Measurements from ENCODE around the gene XIRP2.

The XIRP2 gene

DNA sequence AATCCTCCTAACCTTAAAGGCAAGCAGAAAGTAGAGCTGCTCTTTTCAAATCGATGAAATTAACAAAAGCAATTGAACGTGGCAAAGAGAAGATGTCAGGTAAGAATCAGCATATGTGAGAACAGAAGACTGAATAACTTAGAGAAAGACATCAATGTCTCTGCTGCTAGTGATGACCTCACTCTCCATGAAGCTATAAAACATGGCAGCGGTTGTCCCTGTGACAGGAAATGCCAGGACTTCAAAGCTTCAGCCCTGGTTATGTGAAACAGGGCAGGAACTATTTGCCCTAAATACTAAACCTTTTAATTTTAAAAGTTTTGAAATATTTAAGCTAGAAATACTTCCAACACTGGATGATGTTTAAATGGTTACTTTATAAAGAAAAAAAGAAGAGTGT is 383.7 kb downstream of the XIRP2 start:
- H3K9me3 Mint-ChIP-seq, result peaks cover 29% of the 10 kb centered on the region
- H3K36me3 Mint-ChIP-seq (ENCODE audit: low read depth), result peaks cover 18% of the 10 kb centered on the region
- no peaks in the 10 kb centered on the region for H3K27me3 Mint-ChIP-seq (ENCODE audit: low read depth, poor library complexity)
- TF ChIP-seq, protein P1, sequence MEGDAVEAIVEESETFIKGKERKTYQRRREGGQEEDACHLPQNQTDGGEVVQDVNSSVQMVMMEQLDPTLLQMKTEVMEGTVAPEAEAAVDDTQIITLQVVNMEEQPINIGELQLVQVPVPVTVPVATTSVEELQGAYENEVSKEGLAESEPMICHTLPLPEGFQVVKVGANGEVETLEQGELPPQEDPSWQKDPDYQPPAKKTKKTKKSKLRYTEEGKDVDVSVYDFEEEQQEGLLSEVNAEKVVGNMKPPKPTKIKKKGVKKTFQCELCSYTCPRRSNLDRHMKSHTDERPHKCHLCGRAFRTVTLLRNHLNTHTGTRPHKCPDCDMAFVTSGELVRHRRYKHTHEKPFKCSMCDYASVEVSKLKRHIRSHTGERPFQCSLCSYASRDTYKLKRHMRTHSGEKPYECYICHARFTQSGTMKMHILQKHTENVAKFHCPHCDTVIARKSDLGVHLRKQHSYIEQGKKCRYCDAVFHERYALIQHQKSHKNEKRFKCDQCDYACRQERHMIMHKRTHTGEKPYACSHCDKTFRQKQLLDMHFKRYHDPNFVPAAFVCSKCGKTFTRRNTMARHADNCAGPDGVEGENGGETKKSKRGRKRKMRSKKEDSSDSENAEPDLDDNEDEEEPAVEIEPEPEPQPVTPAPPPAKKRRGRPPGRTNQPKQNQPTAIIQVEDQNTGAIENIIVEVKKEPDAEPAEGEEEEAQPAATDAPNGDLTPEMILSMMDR (IDR thresholded peaks at IDR 0.05), result no peak
- no peak overlapping the region for H3K4me3 Mint-ChIP-seq
- peaks cover 5% of the 10 kb centered on the region for H3K4me1 Mint-ChIP-seq
- H3K27ac Mint-ChIP-seq, result no peak overlapping the region
- no peak for DNase-seq

- Mint-ChIP-seq H3K4me1 (peaks cover 5% of the 10 kb centered on the region), H3K27me3 (ENCODE audit: low read depth, poor library complexity) (peaks cover 3% of the 10 kb centered on the region), H3K27ac (no peak overlapping the region), H3K4me3 (no peak overlapping the region), H3K36me3 (ENCODE audit: low read depth) (no peaks in the 10 kb centered on the region), H3K9me3 (no peaks in the 10 kb centered on the region)
- DNase-seq, result no peak
- TF ChIP-seq, protein P1 (IDR thresholded peaks at IDR 0.05), result no peak
Observed at GRCh38 chr2:167275046-167275445, 386.8 kb downstream of the XIRP2 start.

DNA sequence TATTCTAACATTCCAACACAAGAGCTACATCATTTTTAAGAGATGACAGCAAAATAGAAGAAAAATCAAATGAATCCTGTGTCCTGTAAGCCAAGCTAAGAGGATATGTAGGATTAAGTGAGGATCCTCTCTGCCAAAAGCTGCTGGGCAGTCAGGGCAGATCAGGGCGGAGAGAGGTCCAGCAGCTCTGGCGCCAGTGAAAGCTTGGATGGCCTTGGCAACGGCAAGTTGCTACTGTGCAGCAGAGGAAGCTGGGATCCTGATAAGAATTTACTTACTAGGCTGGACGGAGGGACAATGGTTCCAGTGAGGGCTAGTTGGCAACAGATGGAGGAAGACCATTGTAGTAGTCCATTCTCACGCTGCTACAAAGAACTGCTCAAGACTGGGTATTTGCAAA is 391.5 kb downstream of the XIRP2 start:
- Mint-ChIP-seq H3K27ac (no peak overlapping the region), H3K9me3 (no peaks in the 10 kb centered on the region), H3K4me3 (no peak overlapping the region), H3K27me3 (ENCODE audit: low read depth, poor library complexity) (peaks cover 7% of the 10 kb centered on the region), H3K4me1 (no peaks in the 10 kb centered on the region), H3K36me3 (ENCODE audit: low read depth) (no peaks in the 10 kb centered on the region)
- TF ChIP-seq, protein P1 (IDR thresholded peaks at IDR 0.05), result no peak
- no peak for DNase-seq

DNA sequence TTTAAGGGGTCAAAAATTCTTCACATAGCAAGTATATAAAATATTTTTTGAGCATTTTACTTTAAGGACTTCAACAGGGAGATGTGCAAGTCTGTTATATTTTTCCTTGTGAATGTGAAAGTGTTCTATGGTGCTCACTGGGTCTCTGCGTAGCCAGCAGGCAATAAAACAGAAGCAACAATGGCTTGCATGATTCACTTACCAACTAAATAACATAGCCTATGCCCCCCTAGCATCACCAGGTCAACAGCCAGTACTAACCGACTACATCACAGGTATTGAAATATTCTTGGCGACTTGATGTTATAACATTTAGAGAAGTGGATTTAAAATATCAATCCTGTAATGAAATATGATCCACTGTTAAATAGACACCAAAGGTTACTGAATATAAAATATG is 398.9 kb downstream of the XIRP2 start:
- Mint-ChIP-seq H3K27ac (no peak overlapping the region), H3K9me3 (no peaks in the 10 kb centered on the region)
- TF ChIP-seq, protein P1 (IDR thresholded peaks at IDR 0.05), result no peak

DNA sequence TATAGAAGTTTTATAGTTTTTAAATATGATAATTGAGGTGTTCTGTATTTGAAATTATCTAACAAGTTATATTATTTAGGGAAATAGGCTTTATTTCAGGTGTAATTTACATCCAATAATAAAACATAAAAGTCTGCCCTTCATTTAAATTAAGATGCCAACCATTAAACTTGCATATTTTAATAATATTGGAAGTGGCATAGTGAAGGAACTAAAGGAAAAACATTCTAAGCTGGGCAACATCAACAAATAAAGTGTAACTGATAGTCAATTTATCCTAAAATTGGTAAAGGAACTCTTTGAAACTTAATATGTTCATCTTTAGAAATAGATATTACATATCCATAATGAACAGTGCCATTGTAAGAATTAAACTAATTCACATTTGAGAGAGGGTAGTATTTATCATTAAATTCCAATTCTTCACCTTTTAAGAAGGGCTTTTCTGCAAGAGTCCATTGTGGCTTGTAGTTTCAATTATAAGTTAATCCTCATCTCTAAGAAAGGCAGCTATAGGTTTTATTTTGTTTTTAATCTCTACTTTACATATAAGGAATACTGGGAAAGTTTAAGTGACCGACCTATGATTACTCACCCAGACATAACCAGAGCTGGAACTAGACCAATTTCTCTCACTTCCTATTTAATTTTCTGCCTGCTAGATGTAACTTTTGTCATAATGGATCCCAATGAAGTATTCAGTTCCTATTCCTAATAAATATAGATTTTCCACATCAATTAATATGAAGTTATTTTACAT is 401.6 kb downstream of the XIRP2 start:
- peaks cover 25% of the 10 kb centered on the region for H3K4me1 Mint-ChIP-seq
- H3K9me3 Mint-ChIP-seq, result no peaks in the 10 kb centered on the region
- TF ChIP-seq, protein P1 (IDR thresholded peaks at IDR 0.05), result no peak
- H3K27ac Mint-ChIP-seq, result no peak overlapping the region
- H3K27me3 Mint-ChIP-seq (ENCODE audit: low read depth, poor library complexity), result peaks cover 16% of the 10 kb centered on the region
- H3K36me3 Mint-ChIP-seq (ENCODE audit: low read depth), result no peaks in the 10 kb centered on the region
- DNase-seq, result no peak
- no peak overlapping the region for H3K4me3 Mint-ChIP-seq

More for the DNA sequence above, 398.9 kb downstream of the XIRP2 start:
- Mint-ChIP-seq H3K27me3 (ENCODE audit: low read depth, poor library complexity) (peaks cover 4% of the 10 kb centered on the region), H3K36me3 (ENCODE audit: low read depth) (no peaks in the 10 kb centered on the region), H3K4me3 (no peak overlapping the region), H3K4me1 (peaks cover 11% of the 10 kb centered on the region)
- no peak for DNase-seq

Measured in nephron progenitor cell (in vitro differentiated cells).